Upper lobe of left lung (tissue), 4 donors: ENCODE results near the gene CEP250.

Experiments used
- CTCF ChIP-seq, 6 experiments: fragments of 450-650 bp in 4 of 6; fragments of 200-600 bp in 2 of 6; sonication (generic) in 2 of 6; IDR thresholded peaks; one replicate each; pipeline ENCODE4 v1.5.1; 2016 to 2019; ENCODE audit warnings: antibody characterized with exemption in 6 of 6
- EP300 ChIP-seq, 4 donors: sonication (generic); formaldehyde crosslinking; IDR thresholded peaks; one replicate each; pipeline ENCODE4 v1.5.1; 2017; ENCODE audit warnings: antibody characterized with exemption in 4 of 4, control low read depth in 2 of 4
- POLR2A ChIP-seq, 4 donors: fragments of 450-650 bp; IDR thresholded peaks; one replicate each; pipeline ENCODE4 v1.5.1; 2016 to 2017; ENCODE audit warnings: antibody characterized with exemption in 4 of 4, mild to moderate bottlenecking in 2 of 4

GRCh38 chr20:35552914-35553313 lies 97.5 kb downstream of the CEP250 start:
- TF ChIP-seq CTCF (IDR thresholded peaks at IDR 0.05) (no peak), POLR2A (IDR thresholded peaks at IDR 0.05) (no peak), EP300 (IDR thresholded peaks at IDR 0.05) (no peak)
